Calu3 (cell line): ENCODE data around the gene GRIK2. TPM values are rescaled to one million over a fixed set of nuclear protein-coding genes. Genes with fewer than 3 reads are reported as not detected.

Experiments used
- BruUV-seq: library from RNA; stranded (reverse); fragments of 400-500 nt; replicated peaks from 2 replicates; lab custom pipeline; 2021; lab: Mats Ljungman, UMichigan
- CTCF ChIA-PET: fragments of 300-600 bp; sonication (Branson Sonifier 250); formaldehyde crosslinking; loops from one replicate; lab custom pipeline; 2022; ENCODE audit warnings: antibody characterized with exemption; lab: Charles Lee
- DNase-seq: peaks from one replicate; pipeline ENCODE4 v3.0.0; 2022
- H3K27ac Mint-ChIP-seq: one replicate; pipeline ENCODE4 v1.8.0; 2022; ENCODE audit warnings: mixed read lengths; ENCODE audit not compliant: unreplicated experiment
- H3K27me3 Mint-ChIP-seq: one replicate; pipeline ENCODE4 v1.8.0; 2022; ENCODE audit warnings: mixed read lengths; ENCODE audit not compliant: unreplicated experiment
- H3K36me3 Mint-ChIP-seq: one replicate; pipeline ENCODE4 v1.8.0; 2022; ENCODE audit warnings: mild to moderate bottlenecking, moderate library complexity, mixed read lengths; ENCODE audit not compliant: insufficient read depth, unreplicated experiment
- H3K4me1 Mint-ChIP-seq: one replicate; pipeline ENCODE4 v1.8.0; 2022; ENCODE audit warnings: mild to moderate bottlenecking, low read depth, mixed read lengths; ENCODE audit not compliant: unreplicated experiment
- H3K4me3 Mint-ChIP-seq: one replicate; pipeline ENCODE4 v1.8.0; 2022; ENCODE audit warnings: mild to moderate bottlenecking, low read depth, moderate library complexity, mixed read lengths; ENCODE audit not compliant: unreplicated experiment
- H3K9me3 Mint-ChIP-seq: one replicate; pipeline ENCODE4 v1.8.0; 2022; ENCODE audit warnings: low read depth, mixed read lengths; ENCODE audit not compliant: unreplicated experiment
- intact Hi-C: fragments of 100-400 bp; cut with micrococcal nuclease; formaldehyde crosslinking; loops from one replicate; pipeline ENCODE4 v1.10.0; 2022; ENCODE audit not compliant: unreplicated experiment
- total RNA-seq: library from RNA; stranded (reverse); gene quantifications from 2 replicates; pipeline ENCODE4 v1.2.3, GENCODE V29; 2022
- TF ChIP-seq, protein P1 (sequence below): fragments of 200-600 bp; IDR thresholded peaks from one replicate; pipeline ENCODE4 v1.8.0; 2022; ENCODE audit warnings: antibody characterized with exemption; ENCODE audit not compliant: unreplicated experiment

Gene GRIK2
- total RNA-seq, 1 experiment from 2014 or later, result 3.3 TPM

DNA sequence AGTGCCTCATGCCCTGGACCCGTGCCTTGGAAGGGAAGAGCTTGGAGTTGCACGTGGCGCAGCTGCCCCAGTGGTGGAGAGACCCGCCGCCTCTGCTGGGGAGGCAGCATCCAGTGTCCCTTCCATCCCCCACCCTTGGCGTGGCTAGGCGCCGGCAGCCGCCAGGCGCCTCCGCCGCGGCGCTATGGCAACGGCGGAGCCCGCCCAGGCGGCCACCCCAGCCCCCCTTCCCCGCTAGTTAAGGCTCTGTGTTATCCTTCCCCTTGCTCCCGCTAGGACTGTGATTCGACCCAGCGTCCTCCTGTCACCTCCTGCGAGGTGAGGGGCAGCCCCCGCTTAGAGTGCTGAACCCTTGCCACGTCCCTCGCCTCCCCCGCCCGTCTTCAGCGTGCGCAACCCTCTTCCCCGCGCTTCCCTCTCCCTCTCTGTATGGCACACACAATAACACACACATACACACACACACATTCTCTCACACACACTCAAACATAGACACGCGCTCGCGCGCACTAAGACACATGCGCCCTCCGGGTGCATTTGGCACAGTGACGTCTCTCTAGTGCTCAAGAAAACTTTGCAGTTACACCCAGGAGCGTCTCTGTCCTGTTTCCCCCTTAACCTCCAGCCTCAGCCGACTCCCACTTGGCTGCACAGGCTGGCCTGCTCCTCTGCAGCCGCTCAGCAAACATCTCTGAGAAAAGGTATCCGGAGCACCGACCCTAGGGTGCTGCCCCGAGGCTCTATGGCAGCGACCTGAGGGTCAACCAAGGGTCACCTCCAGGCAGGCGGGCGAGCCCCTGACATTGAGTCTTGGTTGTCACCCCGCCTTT lies 8.5 kb downstream of the GRIK2 start:
- TF ChIP-seq, protein P1, sequence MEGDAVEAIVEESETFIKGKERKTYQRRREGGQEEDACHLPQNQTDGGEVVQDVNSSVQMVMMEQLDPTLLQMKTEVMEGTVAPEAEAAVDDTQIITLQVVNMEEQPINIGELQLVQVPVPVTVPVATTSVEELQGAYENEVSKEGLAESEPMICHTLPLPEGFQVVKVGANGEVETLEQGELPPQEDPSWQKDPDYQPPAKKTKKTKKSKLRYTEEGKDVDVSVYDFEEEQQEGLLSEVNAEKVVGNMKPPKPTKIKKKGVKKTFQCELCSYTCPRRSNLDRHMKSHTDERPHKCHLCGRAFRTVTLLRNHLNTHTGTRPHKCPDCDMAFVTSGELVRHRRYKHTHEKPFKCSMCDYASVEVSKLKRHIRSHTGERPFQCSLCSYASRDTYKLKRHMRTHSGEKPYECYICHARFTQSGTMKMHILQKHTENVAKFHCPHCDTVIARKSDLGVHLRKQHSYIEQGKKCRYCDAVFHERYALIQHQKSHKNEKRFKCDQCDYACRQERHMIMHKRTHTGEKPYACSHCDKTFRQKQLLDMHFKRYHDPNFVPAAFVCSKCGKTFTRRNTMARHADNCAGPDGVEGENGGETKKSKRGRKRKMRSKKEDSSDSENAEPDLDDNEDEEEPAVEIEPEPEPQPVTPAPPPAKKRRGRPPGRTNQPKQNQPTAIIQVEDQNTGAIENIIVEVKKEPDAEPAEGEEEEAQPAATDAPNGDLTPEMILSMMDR, result no peak
- no peak for DNase-seq
- no TSS peak for BruUV-seq
- no peaks in the 10 kb centered on the region for H3K27me3 Mint-ChIP-seq
- no peak overlapping the region for H3K4me3 Mint-ChIP-seq
- peaks cover 6% of the 10 kb centered on the region for H3K36me3 Mint-ChIP-seq
- no peak overlapping the region for H3K27ac Mint-ChIP-seq
- peaks cover 3% of the 10 kb centered on the region for H3K9me3 Mint-ChIP-seq
- intact Hi-C loops, result no loop called here
- no peaks in the 10 kb centered on the region for H3K4me1 Mint-ChIP-seq
- CTCF ChIA-PET, result no interaction called here

DNA sequence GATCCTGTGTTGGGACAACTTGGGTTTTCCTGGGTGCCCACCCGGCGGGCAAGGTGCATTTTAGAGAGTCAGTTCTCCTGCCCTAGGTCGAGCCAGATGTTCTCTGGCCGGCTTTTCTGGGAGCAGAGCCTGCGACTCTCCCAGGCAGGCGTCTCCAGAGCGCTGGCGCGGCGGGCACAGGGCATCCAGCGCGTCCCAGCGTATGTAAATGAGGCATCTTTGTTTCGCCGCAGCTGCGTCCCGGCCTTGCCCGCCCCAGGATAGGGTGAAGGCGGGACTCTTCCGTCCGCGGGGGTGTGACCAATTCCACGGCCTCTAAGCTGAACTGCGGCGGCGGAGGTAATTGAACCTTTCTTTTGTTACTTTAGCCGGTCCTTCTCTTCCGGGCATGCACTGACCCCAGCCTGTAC lies 9.1 kb downstream of the GRIK2 start:
- no peak overlapping the region for H3K27ac Mint-ChIP-seq
- no peak overlapping the region for H3K4me3 Mint-ChIP-seq
- peaks cover 3% of the 10 kb centered on the region for H3K9me3 Mint-ChIP-seq
- TF ChIP-seq, protein P1, result no peak
- no TSS peak for BruUV-seq
- H3K27me3 Mint-ChIP-seq, result no peaks in the 10 kb centered on the region
- CTCF ChIA-PET, result no interaction called here
- intact Hi-C loops, result no loop called here
- peaks cover 6% of the 10 kb centered on the region for H3K36me3 Mint-ChIP-seq
- H3K4me1 Mint-ChIP-seq, result no peaks in the 10 kb centered on the region
- no peak for DNase-seq

DNA sequence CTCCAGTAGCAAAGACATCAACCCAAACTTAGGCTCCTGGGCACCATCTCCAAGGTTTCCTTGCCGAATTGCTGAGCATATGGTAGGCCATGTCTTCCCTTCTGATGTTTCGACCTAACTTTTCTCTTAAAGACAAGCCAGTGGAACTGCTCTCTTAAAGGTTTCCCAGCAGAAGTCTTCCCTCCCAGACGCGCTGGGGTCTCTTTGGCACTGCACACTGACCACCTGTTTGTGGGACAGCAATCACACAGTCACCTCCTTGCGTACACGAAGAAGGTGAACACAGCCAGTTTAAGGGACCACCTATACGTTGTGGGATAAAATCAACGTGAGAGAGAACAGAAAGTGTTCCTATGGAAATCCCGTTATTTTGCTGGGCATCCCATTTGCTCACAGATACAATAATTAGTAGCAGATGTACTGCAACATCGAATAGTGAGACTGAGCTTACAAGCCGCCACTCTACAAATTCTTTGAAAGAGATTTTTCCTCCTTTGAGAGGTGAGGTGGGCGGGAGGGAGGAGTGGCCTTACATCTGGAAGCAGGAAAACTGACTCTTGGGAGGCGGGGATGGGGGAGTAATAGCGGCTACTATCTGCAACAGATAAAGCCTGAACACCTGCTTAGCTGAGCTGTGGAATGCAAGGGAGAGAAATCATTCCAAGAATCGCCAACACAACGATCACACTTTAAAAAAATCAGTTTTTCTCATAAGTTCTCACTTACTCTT lies 9.9 kb downstream of the GRIK2 start:
- intact Hi-C loops, result no loop called here
- Mint-ChIP-seq H3K9me3 (peaks cover 3% of the 10 kb centered on the region), H3K27ac (no peak overlapping the region), H3K4me1 (no peaks in the 10 kb centered on the region), H3K27me3 (no peaks in the 10 kb centered on the region), H3K4me3 (no peak overlapping the region), H3K36me3 (peaks cover 6% of the 10 kb centered on the region)
- TF ChIP-seq, protein P1, result no peak
- DNase-seq, result no peak
- no TSS peak for BruUV-seq
- CTCF ChIA-PET, result no interaction called here

DNA sequence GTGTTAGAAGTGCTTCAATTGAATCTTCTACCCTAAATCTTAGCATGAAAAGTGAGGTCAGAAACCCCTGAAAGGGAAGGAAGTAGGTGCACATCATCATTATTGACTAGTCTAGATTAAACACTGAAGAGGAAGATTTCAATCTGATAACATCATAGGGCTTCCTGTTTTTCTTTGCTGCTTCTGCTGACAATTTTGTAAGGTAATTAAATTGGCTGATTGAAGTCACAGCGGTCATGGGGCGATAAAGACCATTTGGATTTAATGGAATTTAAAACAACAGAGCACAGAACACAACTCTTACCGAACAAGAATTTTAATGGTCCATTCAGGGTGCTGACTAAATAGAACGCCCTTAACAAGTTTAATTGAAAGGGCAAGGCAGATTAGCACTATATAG lies 11.3 kb downstream of the GRIK2 start:
- Mint-ChIP-seq H3K36me3 (peaks cover 1% of the 10 kb centered on the region), H3K4me1 (no peaks in the 10 kb centered on the region), H3K4me3 (no peak overlapping the region), H3K27me3 (no peaks in the 10 kb centered on the region), H3K27ac (no peak overlapping the region), H3K9me3 (peaks cover 3% of the 10 kb centered on the region)
- CTCF ChIA-PET, result no interaction called here
- TF ChIP-seq, protein P1, result no peak
- BruUV-seq, result no TSS peak
- intact Hi-C loops, result no loop called here
- DNase-seq, result no peak
